ENCODE measurements around the gene CTLA4.

DNA sequence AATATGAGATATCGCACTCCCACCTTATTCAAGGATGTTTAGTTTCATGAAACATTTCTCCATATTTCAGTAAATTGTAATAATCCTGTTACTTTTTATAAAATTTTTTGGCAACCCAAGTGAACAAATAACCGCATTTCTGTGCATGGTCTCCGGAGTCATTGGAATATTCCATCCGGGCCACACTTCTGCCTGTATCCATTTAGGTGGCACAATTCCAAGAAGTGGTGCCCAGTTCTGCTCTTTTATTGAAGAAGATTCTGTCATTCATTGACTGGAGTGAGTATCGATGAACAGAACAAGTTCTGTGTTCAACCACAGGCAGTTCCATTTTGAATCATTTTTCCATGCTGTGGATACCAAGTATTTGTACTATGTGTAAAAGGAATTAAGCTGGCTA, 42.4 kb downstream of the CTLA4 start:
- TF ChIP-seq, protein P1, sequence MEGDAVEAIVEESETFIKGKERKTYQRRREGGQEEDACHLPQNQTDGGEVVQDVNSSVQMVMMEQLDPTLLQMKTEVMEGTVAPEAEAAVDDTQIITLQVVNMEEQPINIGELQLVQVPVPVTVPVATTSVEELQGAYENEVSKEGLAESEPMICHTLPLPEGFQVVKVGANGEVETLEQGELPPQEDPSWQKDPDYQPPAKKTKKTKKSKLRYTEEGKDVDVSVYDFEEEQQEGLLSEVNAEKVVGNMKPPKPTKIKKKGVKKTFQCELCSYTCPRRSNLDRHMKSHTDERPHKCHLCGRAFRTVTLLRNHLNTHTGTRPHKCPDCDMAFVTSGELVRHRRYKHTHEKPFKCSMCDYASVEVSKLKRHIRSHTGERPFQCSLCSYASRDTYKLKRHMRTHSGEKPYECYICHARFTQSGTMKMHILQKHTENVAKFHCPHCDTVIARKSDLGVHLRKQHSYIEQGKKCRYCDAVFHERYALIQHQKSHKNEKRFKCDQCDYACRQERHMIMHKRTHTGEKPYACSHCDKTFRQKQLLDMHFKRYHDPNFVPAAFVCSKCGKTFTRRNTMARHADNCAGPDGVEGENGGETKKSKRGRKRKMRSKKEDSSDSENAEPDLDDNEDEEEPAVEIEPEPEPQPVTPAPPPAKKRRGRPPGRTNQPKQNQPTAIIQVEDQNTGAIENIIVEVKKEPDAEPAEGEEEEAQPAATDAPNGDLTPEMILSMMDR (IDR thresholded peaks at IDR 0.05; ENCODE audit: insufficient read depth, low read length), result no peak
- no peak for TF ChIP-seq POLR2AphosphoS5 (IDR thresholded peaks at IDR 0.05; ENCODE audit: low read depth)
